Measurements from ENCODE around the gene KIFC3.
"Not testable (repeated sequence)": the region's sequence is repeated elsewhere in the genome, so short reads cannot be mapped to it uniquely, and the experiment has no call there.

The KIFC3 gene

GRCh38 chr16:57730771-57731730, 71.2 kb downstream of the KIFC3 start:
- TF ChIP-seq CTCF (IDR thresholded peaks at IDR 0.05; ENCODE audit: low read depth, low read length), result no peak

GRCh38 chr16:57729852-57730251, 72.4 kb downstream of the KIFC3 start:
- not testable (repeated sequence) for DNase-seq (ENCODE audit: extremely low read depth, low read depth)

More at GRCh38 chr16:57730771-57731730, 71.2 kb downstream of the KIFC3 start:
- DNase-seq (ENCODE audit: extremely low read depth, low read depth), result no peak

- TF ChIP-seq CTCF (IDR thresholded peaks at IDR 0.05; ENCODE audit: low read depth, low read length), result no peak
- no peak for DNase-seq (ENCODE audit: extremely low read depth, low read depth)
Measured at GRCh38 chr16:57729182-57729484, 73.2 kb downstream of the KIFC3 start.

- no peak for TF ChIP-seq CTCF (IDR thresholded peaks at IDR 0.05; ENCODE audit: low read depth, low read length)
- no peak for DNase-seq (ENCODE audit: extremely low read depth, low read depth)
Measured at GRCh38 chr16:57728336-57729181, 73.7 kb downstream of the KIFC3 start.

GRCh38 chr16:57727610-57728009, 74.7 kb downstream of the KIFC3 start:
- TF ChIP-seq CTCF (IDR thresholded peaks at IDR 0.05; ENCODE audit: low read depth, low read length), result no peak
- no peak for DNase-seq (ENCODE audit: extremely low read depth, low read depth)

- no peak for DNase-seq (ENCODE audit: extremely low read depth, low read depth)
- no peak for TF ChIP-seq CTCF (IDR thresholded peaks at IDR 0.05; ENCODE audit: low read depth, low read length)
Measured at GRCh38 chr16:57726433-57726947, 75.8 kb downstream of the KIFC3 start.

GRCh38 chr16:57725976-57726375, 76.3 kb downstream of the KIFC3 start:
- no peak for TF ChIP-seq CTCF (IDR thresholded peaks at IDR 0.05; ENCODE audit: low read depth, low read length)

More at GRCh38 chr16:57725976-57726375, 76.3 kb downstream of the KIFC3 start:
- no peak for DNase-seq (ENCODE audit: extremely low read depth, low read depth)

All from AG09319 (cell line).